Trophoblast cell (in vitro differentiated cells and primary cell): ENCODE data around the gene PLA2G2C.

Experiments
- DNase-seq, 2 donors: peaks; one replicate each; pipeline ENCODE4 v3.0.0-alpha.2; 2016
- H2AFZ ChIP-seq: 2 replicates; pipeline ENCODE4 v1.6.1; 2013; ENCODE audit warnings: low read length, moderate library complexity, mild to moderate bottlenecking; ENCODE audit not compliant: insufficient read depth, poor library complexity
- H2AK5ac ChIP-seq: 2 replicates; pipeline ENCODE4 v1.6.1; 2013; ENCODE audit warnings: mild to moderate bottlenecking, low read length
- H2BK120ac ChIP-seq: 2 replicates; pipeline ENCODE4 v1.6.1; 2013; ENCODE audit warnings: low read length, mild to moderate bottlenecking, moderate library complexity; ENCODE audit not compliant: insufficient read depth, poor library complexity
- H2BK12ac ChIP-seq: 2 replicates; pipeline ENCODE4 v1.6.1; 2013; ENCODE audit warnings: mild to moderate bottlenecking, low read length, moderate library complexity
- H2BK5ac ChIP-seq: 2 replicates; pipeline ENCODE4 v1.6.1; 2013; ENCODE audit warnings: low read length, low read depth, moderate library complexity, mild to moderate bottlenecking; ENCODE audit not compliant: poor library complexity
- H3K14ac ChIP-seq: 2 replicates; pipeline ENCODE4 v1.6.1; 2013; ENCODE audit warnings: mild to moderate bottlenecking, low read length
- H3K18ac ChIP-seq: 2 replicates; pipeline ENCODE4 v1.6.1; 2013; ENCODE audit warnings: mild to moderate bottlenecking, low read length
- H3K23ac ChIP-seq: 2 replicates; pipeline ENCODE4 v1.6.1; 2013; ENCODE audit warnings: low read length
- H3K27ac ChIP-seq: 2 replicates; pipeline ENCODE4 v1.5.1; 2013; ENCODE audit warnings: low read depth, mild to moderate bottlenecking, inconsistent platforms, low read length, moderate library complexity
- H3K27me3 ChIP-seq: 2 replicates; pipeline ENCODE4 v1.6.1; 2013; ENCODE audit warnings: inconsistent platforms, mild to moderate bottlenecking, low read length, moderate library complexity; ENCODE audit not compliant: insufficient read depth
- H3K36me3 ChIP-seq, 2 experiments: 1 replicate in 1 of 2; 2 replicates in 1 of 2; pipeline ENCODE4 v1.6.1; 2013; ENCODE audit warnings: low read length in 2 of 2, mild to moderate bottlenecking in 2 of 2, moderate library complexity in 1 of 2; ENCODE audit not compliant: insufficient read depth in 2 of 2, control insufficient read depth in 1 of 2
- H3K4ac ChIP-seq: 2 replicates; pipeline ENCODE4 v1.6.1; 2013; ENCODE audit warnings: low read depth, mild to moderate bottlenecking, low read length, moderate library complexity
- H3K4me1 ChIP-seq, 2 experiments: 1 replicate in 1 of 2; 2 replicates in 1 of 2; pipeline ENCODE4 v1.6.1; 2013; ENCODE audit warnings: low read length in 2 of 2, mild to moderate bottlenecking in 2 of 2, moderate library complexity in 1 of 2; ENCODE audit not compliant: insufficient read depth in 2 of 2, control insufficient read depth in 1 of 2
- H3K4me2 ChIP-seq: 2 replicates; pipeline ENCODE4 v1.6.1; 2013; ENCODE audit warnings: inconsistent platforms, mild to moderate bottlenecking, low read length, moderate library complexity
- H3K4me3 ChIP-seq: 2 replicates; pipeline ENCODE4 v1.5.1; 2013; ENCODE audit warnings: mild to moderate bottlenecking, low read depth, low read length, inconsistent platforms
- H3K79me1 ChIP-seq: one replicate; pipeline ENCODE4 v1.6.1; 2013; ENCODE audit warnings: low read length
- H3K79me2 ChIP-seq: 2 replicates; pipeline ENCODE4 v1.6.1; 2013; ENCODE audit warnings: low read length, mild to moderate bottlenecking; ENCODE audit not compliant: control insufficient read depth, insufficient read depth, poor library complexity
- H3K9ac ChIP-seq: 2 replicates; pipeline ENCODE4 v1.6.1; 2013; ENCODE audit warnings: mild to moderate bottlenecking, low read length
- H3K9me3 ChIP-seq: 2 replicates; pipeline ENCODE4 v1.6.1; 2013; ENCODE audit warnings: low read depth, mild to moderate bottlenecking, control low read depth, inconsistent platforms, low read length; ENCODE audit not compliant: insufficient read depth
- H4K12ac ChIP-seq: 2 replicates; pipeline ENCODE4 v1.6.1; 2013; ENCODE audit warnings: low read depth, mild to moderate bottlenecking, low read length, moderate library complexity
- H4K8ac ChIP-seq: 2 replicates; pipeline ENCODE4 v1.6.1; 2013; ENCODE audit warnings: low read depth, mild to moderate bottlenecking, low read length, moderate library complexity
- H4K91ac ChIP-seq: one replicate; pipeline ENCODE4 v1.6.1; 2013; ENCODE audit warnings: low read depth, mild to moderate bottlenecking, low read length, moderate library complexity
- WGBS: extraction: QIAGEN DNeasy Blood & Tissue Kit; methylation state at CpG from one replicate; pipeline ENCODE4 v1.1.7; 2013; ENCODE audit warnings: missing lambda C conversion rate; ENCODE audit not compliant: insufficient read length, insufficient coverage; ENCODE audit errors: extremely low coverage; 5-methylcytosine and 5-hydroxymethylcytosine counted together

Gene PLA2G2C

GRCh38 chr1:20188455-20188817 lies 2.1 kb upstream of the PLA2G2C start:
- Histone ChIP-seq H3K27ac (no peak overlapping the region), H3K4me1 (peaks cover 13 to 24% of the 10 kb centered on the region in 2 experiments), H3K4me3 (no peak overlapping the region), H3K14ac (no peak overlapping the region), H2BK12ac (no peak overlapping the region), H2AFZ (no peak overlapping the region), H4K8ac (no peak overlapping the region), H4K91ac (no peak overlapping the region), H4K12ac (no peak overlapping the region), H3K79me1 (peaks cover 11% of the 10 kb centered on the region), H2AK5ac (no peak overlapping the region), H3K27me3 (no peaks in the 10 kb centered on the region), H3K18ac (no peak overlapping the region), H3K23ac (no peak overlapping the region), H3K9me3 (no peaks in the 10 kb centered on the region), H3K36me3 (no peaks in the 10 kb centered on the region), H3K9ac (no peak overlapping the region), H2BK120ac (no peak overlapping the region), H3K4me2 (no peak overlapping the region), H2BK5ac (no peak overlapping the region), H3K4ac (no peak overlapping the region), H3K79me2 (no peaks in the 10 kb centered on the region)
- no peak for DNase-seq
- WGBS = no CpG with 5 or more reads among the region's 4 CpGs

- H3K18ac ChIP-seq = no peak overlapping the region
- H3K4ac ChIP-seq = no peak overlapping the region
- no peak overlapping the region for H2AK5ac ChIP-seq
- H2BK12ac ChIP-seq = no peak overlapping the region
- H2BK5ac ChIP-seq = no peak overlapping the region
- no peak for DNase-seq
- no peak overlapping the region for H3K23ac ChIP-seq
- peaks cover 13 to 25% of the 10 kb centered on the region in 2 experiments for H3K4me1 ChIP-seq
- H2BK120ac ChIP-seq = no peak overlapping the region
- peaks cover 11% of the 10 kb centered on the region for H3K79me1 ChIP-seq
- no peaks in the 10 kb centered on the region for H3K9me3 ChIP-seq
- H4K12ac ChIP-seq = no peak overlapping the region
- no peak overlapping the region for H3K4me3 ChIP-seq
- H4K8ac ChIP-seq = no peak overlapping the region
- H2AFZ ChIP-seq = no peak overlapping the region
- H3K27ac ChIP-seq = no peak overlapping the region
- H3K14ac ChIP-seq = no peak overlapping the region
- no peaks in the 10 kb centered on the region for H3K27me3 ChIP-seq
- no CpG with 5 or more reads among the region's 4 CpGs for WGBS
- H3K79me2 ChIP-seq = no peaks in the 10 kb centered on the region
- H4K91ac ChIP-seq = no peak overlapping the region
- H3K36me3 ChIP-seq = no peaks in the 10 kb centered on the region
- no peak overlapping the region for H3K9ac ChIP-seq
- H3K4me2 ChIP-seq = no peak overlapping the region
Observed at GRCh38 chr1:20187813-20188454, 1.6 kb upstream of the PLA2G2C start.

- no peak overlapping the region for H2AK5ac ChIP-seq
- H3K18ac ChIP-seq = no peak overlapping the region
- no peak overlapping the region for H3K23ac ChIP-seq
- no peak overlapping the region for H3K14ac ChIP-seq
- no peaks in the 10 kb centered on the region for H3K27me3 ChIP-seq
- DNase-seq = no peak
- no peak overlapping the region for H2BK12ac ChIP-seq
- H4K12ac ChIP-seq = no peak overlapping the region
- no peak overlapping the region for H4K8ac ChIP-seq
- no peak overlapping the region for H2AFZ ChIP-seq
- peaks cover 13 to 25% of the 10 kb centered on the region in 2 experiments for H3K4me1 ChIP-seq
- no peak overlapping the region for H2BK5ac ChIP-seq
- H3K36me3 ChIP-seq = no peaks in the 10 kb centered on the region
- H3K9me3 ChIP-seq = no peaks in the 10 kb centered on the region
- no peak overlapping the region for H4K91ac ChIP-seq
- peaks cover 11% of the 10 kb centered on the region for H3K79me1 ChIP-seq
- H2BK120ac ChIP-seq = no peak overlapping the region
- no peak overlapping the region for H3K4me3 ChIP-seq
- H3K9ac ChIP-seq = no peak overlapping the region
- no peak overlapping the region for H3K4ac ChIP-seq
- no peak overlapping the region for H3K4me2 ChIP-seq
- no peak overlapping the region for H3K27ac ChIP-seq
- H3K79me2 ChIP-seq = no peaks in the 10 kb centered on the region
- WGBS = no CpG with 5 or more reads among the region's 7 CpGs
Observed at GRCh38 chr1:20187103-20187812, 940 bp upstream of the PLA2G2C start.

- Histone ChIP-seq H3K4me3 (no peak overlapping the region), H3K4ac (no peak overlapping the region), H3K14ac (peak overlapping the region; percentile 52), H3K4me1 (peaks cover 17 to 25% of the 10 kb centered on the region in 2 experiments), H3K9me3 (no peaks in the 10 kb centered on the region), H3K18ac (peak overlapping the region; percentile 65), H3K23ac (no peak overlapping the region), H3K9ac (no peak overlapping the region), H3K79me2 (no peaks in the 10 kb centered on the region), H4K91ac (peak overlapping the region; percentile 81), H4K8ac (peak overlapping the region; percentile 74), H2BK120ac (peak overlapping the region; percentile 35), H3K79me1 (peaks cover 11% of the 10 kb centered on the region), H2AK5ac (no peak overlapping the region), H3K27me3 (no peaks in the 10 kb centered on the region), H2BK12ac (no peak overlapping the region), H2AFZ (peak overlapping the region; percentile 77), H3K36me3 (no peaks in the 10 kb centered on the region), H3K27ac (no peak overlapping the region), H4K12ac (peak overlapping the region; percentile 59), H3K4me2 (peak overlapping the region; percentile 73), H2BK5ac (peak overlapping the region; percentile 29)
- DNase-seq = no peak
- no CpG with 5 or more reads among the region's 17 CpGs for WGBS
Observed at GRCh38 chr1:20184997-20185833, 1.1 kb downstream of the PLA2G2C start.
